Neural progenitor cell (in vitro differentiated cells): Measurements from ENCODE around the gene BRWD1. TPM values are rescaled to one million over a fixed set of nuclear protein-coding genes. Genes with fewer than 3 reads are reported as not detected.

Experiments used
- DNase-seq: peaks from one replicate; pipeline ENCODE4 v3.0.0-alpha.2; 2016; ENCODE audit warnings: low spot score
- H2AFZ ChIP-seq: fragments of 200-600 bp; sonication (generic); replicated peaks from 2 replicates; pipeline ENCODE4 v1.6.1; 2016; ENCODE audit warnings: antibody characterized with exemption
- H3F3A ChIP-seq: fragments of 200-600 bp; sonication (generic); 2 replicates; pipeline ENCODE4 v1.6.1; 2016; ENCODE audit warnings: antibody characterized with exemption, low read depth
- H3K27ac ChIP-seq: fragments of 200-600 bp; sonication (generic); 2 replicates; pipeline ENCODE4 v1.5.1; 2016; ENCODE audit warnings: mild to moderate bottlenecking
- H3K27me3 ChIP-seq: fragments of 200-600 bp; sonication (generic); 2 replicates; pipeline ENCODE4 v1.6.1; 2016; ENCODE audit warnings: mild to moderate bottlenecking, moderate library complexity
- H3K36me3 ChIP-seq: fragments of 200-600 bp; sonication (generic); 2 replicates; pipeline ENCODE4 v1.5.1; 2016
- H3K4me1 ChIP-seq: fragments of 200-600 bp; sonication (generic); 2 replicates; pipeline ENCODE4 v1.6.1; 2016; ENCODE audit warnings: mixed run types
- H3K4me2 ChIP-seq: fragments of 200-600 bp; sonication (generic); 2 replicates; pipeline ENCODE4 v1.6.1; 2016
- H3K4me3 ChIP-seq: fragments of 200-600 bp; sonication (generic); 2 replicates; pipeline ENCODE4 v1.5.1; 2016
- H3K79me2 ChIP-seq: fragments of 200-600 bp; sonication (generic); 2 replicates; pipeline ENCODE4 v1.6.1; 2016; ENCODE audit warnings: low read depth
- H3K9ac ChIP-seq: fragments of 200-600 bp; sonication (generic); 2 replicates; pipeline ENCODE4 v1.6.1; 2016
- H3K9me3 ChIP-seq: fragments of 200-600 bp; sonication (generic); 2 replicates; pipeline ENCODE4 v1.5.1; 2016; ENCODE audit warnings: low read depth
- H4K20me1 ChIP-seq: fragments of 200-600 bp; sonication (generic); 2 replicates; pipeline ENCODE4 v1.6.1; 2016; ENCODE audit warnings: low read depth
- H3K27ac Mint-ChIP-seq: 3 replicates; pipeline ENCODE4 v1.8.0; 2021; ENCODE audit warnings: mixed read lengths
- H3K27me3 Mint-ChIP-seq: 2 replicates; pipeline ENCODE4 v1.8.0; 2022; ENCODE audit warnings: low read depth, mild to moderate bottlenecking, inconsistent platforms, moderate library complexity, mixed read lengths; ENCODE audit not compliant: insufficient read depth
- H3K36me3 Mint-ChIP-seq: 3 replicates; pipeline ENCODE4 v1.8.0; 2021; ENCODE audit warnings: mixed read lengths
- H3K4me1 Mint-ChIP-seq: 3 replicates; pipeline ENCODE4 v1.8.0; 2021; ENCODE audit warnings: mixed read lengths
- H3K4me3 Mint-ChIP-seq: 3 replicates; pipeline ENCODE4 v1.8.0; 2021; ENCODE audit warnings: mild to moderate bottlenecking, moderate library complexity, mixed read lengths
- H3K9me3 Mint-ChIP-seq: 3 replicates; pipeline ENCODE4 v1.8.0; 2020; ENCODE audit warnings: mixed read lengths
- CTCF ChIP-seq: fragments of 200-600 bp; sonication (generic); IDR thresholded peaks from 2 replicates; pipeline ENCODE4 v1.5.1; 2017; ENCODE audit warnings: antibody characterized with exemption, mild to moderate bottlenecking
- EZH2 ChIP-seq: fragments of 200-600 bp; sonication (generic); IDR thresholded peaks from 2 replicates; pipeline ENCODE4 v1.6.1; 2017; ENCODE audit warnings: antibody characterized with exemption, mild to moderate bottlenecking, moderate library complexity
- EZH2phosphoT487 ChIP-seq: fragments of 200-600 bp; sonication (generic); IDR thresholded peaks from 2 replicates; pipeline ENCODE4 v1.6.1; 2017; ENCODE audit warnings: antibody characterized with exemption
- total RNA-seq: library from RNA; depleted of rRNA; stranded (reverse); fragments of >200 nt; gene quantifications from 2 replicates; pipeline ENCODE4 v1.2.3, GENCODE V29; 2015; ENCODE audit warnings: low replicate concordance

Gene BRWD1
- total RNA-seq, 1 donor from 2014 or later = 130 TPM

GRCh38 chr21:39217356-39218081 is 95.9 kb downstream of the BRWD1 start:
- Histone ChIP-seq H3K4me2 (no peak overlapping the region), H3K9ac (no peak overlapping the region), H3K36me3 (peaks cover 42% of the 10 kb centered on the region), H2AFZ (no peak overlapping the region), H4K20me1 (peaks cover 9% of the 10 kb centered on the region), H3F3A (no peaks in the 10 kb centered on the region), H3K4me1 (no peaks in the 10 kb centered on the region), H3K4me3 (no peak overlapping the region), H3K27me3 (no peaks in the 10 kb centered on the region), H3K79me2 (no peaks in the 10 kb centered on the region), H3K27ac (no peak overlapping the region), H3K9me3 (no peaks in the 10 kb centered on the region)
- H3K27ac Mint-ChIP-seq = no peak overlapping the region
- no peak for DNase-seq
- H3K36me3 Mint-ChIP-seq = peaks cover 27% of the 10 kb centered on the region
- H3K4me1 Mint-ChIP-seq = no peaks in the 10 kb centered on the region
- no peaks in the 10 kb centered on the region for H3K27me3 Mint-ChIP-seq
- H3K9me3 Mint-ChIP-seq = no peaks in the 10 kb centered on the region
- no peak overlapping the region for H3K4me3 Mint-ChIP-seq
- TF ChIP-seq CTCF (no peak), EZH2 (no peak), EZH2phosphoT487 (no peak)

- DNase-seq = no peak
- Mint-ChIP-seq H3K4me3 (no peak overlapping the region), H3K4me1 (no peaks in the 10 kb centered on the region), H3K9me3 (no peaks in the 10 kb centered on the region), H3K27me3 (no peaks in the 10 kb centered on the region), H3K27ac (no peak overlapping the region), H3K36me3 (peaks cover 34% of the 10 kb centered on the region)
- Histone ChIP-seq H3K4me1 (no peaks in the 10 kb centered on the region), H3K79me2 (no peaks in the 10 kb centered on the region), H2AFZ (no peak overlapping the region), H3K4me2 (no peak overlapping the region), H3K27ac (no peak overlapping the region), H3K9me3 (no peaks in the 10 kb centered on the region), H3F3A (no peaks in the 10 kb centered on the region), H3K36me3 (peaks cover 47% of the 10 kb centered on the region), H4K20me1 (peaks cover 9% of the 10 kb centered on the region), H3K27me3 (no peaks in the 10 kb centered on the region), H3K4me3 (no peak overlapping the region), H3K9ac (no peak overlapping the region)
- no peak for TF ChIP-seq CTCF
- TF ChIP-seq EZH2 = no peak
- no peak for TF ChIP-seq EZH2phosphoT487
Observed at GRCh38 chr21:39216290-39216689, 97.1 kb downstream of the BRWD1 start.

- Histone ChIP-seq H3K36me3 (peaks cover 49% of the 10 kb centered on the region), H3K79me2 (no peaks in the 10 kb centered on the region), H3K4me2 (no peak overlapping the region), H4K20me1 (peaks cover 9% of the 10 kb centered on the region), H3K4me3 (no peak overlapping the region), H2AFZ (no peak overlapping the region), H3F3A (peaks cover 9% of the 10 kb centered on the region), H3K4me1 (no peaks in the 10 kb centered on the region), H3K27ac (no peak overlapping the region), H3K9ac (no peak overlapping the region), H3K27me3 (no peaks in the 10 kb centered on the region), H3K9me3 (no peaks in the 10 kb centered on the region)
- Mint-ChIP-seq H3K9me3 (no peaks in the 10 kb centered on the region), H3K4me3 (no peak overlapping the region), H3K4me1 (no peaks in the 10 kb centered on the region), H3K27me3 (no peaks in the 10 kb centered on the region), H3K27ac (no peak overlapping the region), H3K36me3 (peaks cover 36% of the 10 kb centered on the region)
- TF ChIP-seq EZH2 = no peak
- DNase-seq = no peak
Observed at GRCh38 chr21:39215078-39215477, 98.4 kb downstream of the BRWD1 start.

GRCh38 chr21:39209334-39209688 is 104.1 kb downstream of the BRWD1 start:
- H3K27ac Mint-ChIP-seq = no peak overlapping the region
- Histone ChIP-seq H4K20me1 (no peaks in the 10 kb centered on the region), H3K4me1 (peaks cover 5% of the 10 kb centered on the region), H3K27me3 (no peaks in the 10 kb centered on the region), H3K36me3 (peaks cover 35% of the 10 kb centered on the region), H3K4me3 (no peak overlapping the region), H3K9me3 (no peaks in the 10 kb centered on the region), H3K27ac (peak overlapping the region; percentile 21), H3K9ac (no peak overlapping the region), H3K4me2 (no peak overlapping the region), H3F3A (peaks cover 9% of the 10 kb centered on the region), H3K79me2 (no peaks in the 10 kb centered on the region), H2AFZ (no peak overlapping the region)
- H3K36me3 Mint-ChIP-seq = peaks cover 38% of the 10 kb centered on the region
- no peak for DNase-seq
- no peaks in the 10 kb centered on the region for H3K27me3 Mint-ChIP-seq
- no peak for TF ChIP-seq EZH2
- H3K9me3 Mint-ChIP-seq = no peaks in the 10 kb centered on the region
- no peak overlapping the region for H3K4me3 Mint-ChIP-seq
- H3K4me1 Mint-ChIP-seq = peaks cover 2% of the 10 kb centered on the region
